T47D (cell line): ENCODE data around the gene ADM.
"Not testable (repeated sequence)": the region's sequence is repeated elsewhere in the genome, so short reads cannot be mapped to it uniquely, and the experiment has no call there.

Source experiments
- DNase-seq, 2 experiments: peaks; one replicate each; pipeline versions ENCODE4 v3.0.0 to v3.0.0-alpha.2; 2011 to 2012; ENCODE audit warnings: low read depth in 1 of 2, low spot score in 1 of 2
- JUND ChIP-seq: IDR thresholded peaks from 2 replicates; pipeline ENCODE4 v1.6.1; 2012; ENCODE audit warnings: low read depth
- in situ Hi-C: cut with HindIII; loops from 2 replicates; pipeline ENCODE4 v1.10.0; 2016; ENCODE audit warnings: low sequenced_read_pairs, low pct_unique_long_range_greater_than_20kb

Gene ADM, protein sequence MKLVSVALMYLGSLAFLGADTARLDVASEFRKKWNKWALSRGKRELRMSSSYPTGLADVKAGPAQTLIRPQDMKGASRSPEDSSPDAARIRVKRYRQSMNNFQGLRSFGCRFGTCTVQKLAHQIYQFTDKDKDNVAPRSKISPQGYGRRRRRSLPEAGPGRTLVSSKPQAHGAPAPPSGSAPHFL

DNA sequence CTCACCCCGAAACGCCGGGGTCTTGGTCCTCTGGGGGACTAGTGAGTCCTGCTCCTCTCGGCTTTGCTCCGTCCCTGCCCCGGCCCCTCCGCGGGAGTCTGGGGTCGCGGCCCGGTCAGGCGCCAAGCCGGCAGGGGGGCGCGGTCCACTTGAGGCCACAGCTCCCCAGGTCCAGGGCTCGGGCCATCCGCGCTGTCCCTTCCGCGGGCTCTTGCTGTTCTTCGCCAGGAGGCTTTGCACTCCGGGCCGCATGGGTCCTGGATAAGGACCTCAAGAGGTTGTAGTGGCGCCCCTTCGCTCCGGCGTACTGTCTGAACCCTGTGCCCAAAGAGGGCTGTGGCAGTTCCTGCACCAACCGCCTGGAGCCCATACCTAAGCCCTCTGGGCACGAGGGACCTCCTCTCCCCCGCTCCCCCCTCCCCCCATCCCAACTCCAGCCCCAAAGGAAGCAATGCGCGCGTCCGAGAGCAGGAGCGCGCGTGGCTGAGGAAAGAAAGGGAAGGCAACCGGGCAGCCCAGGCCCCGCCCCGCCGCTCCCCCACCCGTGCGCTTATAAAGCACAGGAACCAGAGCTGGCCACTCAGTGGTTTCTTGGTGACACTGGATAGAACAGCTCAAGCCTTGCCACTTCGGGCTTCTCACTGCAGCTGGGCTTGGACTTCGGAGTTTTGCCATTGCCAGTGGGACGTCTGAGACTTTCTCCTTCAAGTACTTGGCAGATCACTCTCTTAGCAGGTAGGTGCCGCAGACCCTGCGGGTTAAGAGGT is at the start of gene ADM:
Gene ADM, plus strand, starts transcription at position 579 of the 767 bp plus-strand sequence. CDS start 628 bp downstream, outside the sequence.
- in situ Hi-C loops, result no loop called here

DNA sequence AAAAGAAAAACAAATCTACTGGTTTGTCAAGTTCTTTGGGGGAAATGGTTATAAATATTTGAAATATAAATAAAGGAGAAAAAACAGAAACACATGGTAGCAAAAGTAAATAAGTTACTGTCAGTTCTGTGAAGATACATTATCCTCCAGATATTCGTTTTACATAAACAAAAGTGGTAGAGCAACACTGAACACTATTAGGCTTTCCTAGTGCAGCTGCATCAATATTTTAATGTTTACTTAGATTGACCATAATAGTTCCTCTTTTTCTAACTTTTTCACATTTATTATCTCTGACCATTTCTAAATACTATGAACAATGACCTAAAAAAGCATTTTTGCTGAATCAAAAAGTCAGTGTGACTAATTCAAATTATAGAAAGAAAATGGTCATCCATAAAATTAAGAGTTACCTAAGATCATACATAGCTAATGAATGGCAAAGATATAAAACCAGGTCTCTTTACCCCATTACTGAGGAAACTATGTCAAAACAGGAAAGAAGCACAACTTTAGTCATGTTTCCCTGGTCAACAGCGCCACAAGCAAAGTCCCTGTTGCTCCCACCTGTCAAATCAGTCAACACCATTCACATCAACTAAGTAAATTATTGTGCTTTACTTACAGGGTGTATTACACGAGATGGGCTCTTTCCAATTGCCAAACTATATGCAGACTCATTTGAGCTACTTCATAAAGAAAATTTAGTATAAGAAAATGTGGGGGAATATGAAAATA is 49.3 kb upstream of the ADM start:
- no peak for DNase-seq
- in situ Hi-C loops, result no loop called here
- TF ChIP-seq JUND, result no peak

More for the DNA sequence above, at the start of gene ADM:
- DNase-seq, result peak; percentile 79 to 94
- no peak for TF ChIP-seq JUND

DNA sequence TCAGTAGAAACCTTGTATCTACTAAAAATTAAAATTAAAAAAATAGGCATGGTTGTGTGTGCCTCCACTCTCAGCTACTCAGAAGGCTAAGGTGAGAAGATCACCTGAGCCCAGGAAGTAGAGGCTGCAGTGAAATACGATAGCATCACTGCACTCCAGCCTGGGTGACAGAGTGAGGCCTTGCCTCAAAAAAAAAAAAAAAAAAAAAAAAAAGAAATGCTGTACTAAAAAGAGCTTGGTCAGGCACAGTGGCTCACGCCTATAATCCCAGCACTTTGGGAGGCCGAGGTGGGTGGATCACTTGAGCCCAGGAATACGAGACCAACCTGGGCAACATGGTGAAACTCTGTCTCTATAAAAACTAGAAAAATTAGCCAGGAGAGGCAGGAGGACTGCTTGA is 47.4 kb upstream of the ADM start:
- DNase-seq, result no peak
- TF ChIP-seq JUND, result no peak
- in situ Hi-C loops, result no loop called here

DNA sequence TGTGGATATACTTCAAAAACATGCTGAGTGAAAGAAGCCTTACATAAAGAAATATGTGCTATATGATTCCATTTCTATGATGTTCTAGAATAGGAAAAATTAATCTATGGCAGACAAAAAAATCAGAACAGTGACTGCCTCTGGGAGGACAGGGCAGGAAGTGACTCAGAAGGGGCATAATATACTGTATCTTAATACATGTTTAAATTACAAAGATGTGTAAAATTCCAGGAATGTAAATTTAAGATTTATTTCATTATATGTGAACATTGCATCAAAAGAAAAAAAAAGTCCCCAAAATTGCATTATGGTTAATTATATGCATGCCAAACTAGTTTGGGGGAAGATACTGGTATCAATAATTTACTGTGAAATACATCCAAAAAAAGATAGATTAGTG is 43.1 kb upstream of the ADM start:
- DNase-seq, result no peak
- in situ Hi-C loops, result no loop called here
- TF ChIP-seq JUND, result no peak

- no peak for TF ChIP-seq JUND
- in situ Hi-C loops, result no loop called here
- DNase-seq, result no peak
Observed at GRCh38 chr11:10263929-10264328, 40.9 kb upstream of the ADM start.

DNA sequence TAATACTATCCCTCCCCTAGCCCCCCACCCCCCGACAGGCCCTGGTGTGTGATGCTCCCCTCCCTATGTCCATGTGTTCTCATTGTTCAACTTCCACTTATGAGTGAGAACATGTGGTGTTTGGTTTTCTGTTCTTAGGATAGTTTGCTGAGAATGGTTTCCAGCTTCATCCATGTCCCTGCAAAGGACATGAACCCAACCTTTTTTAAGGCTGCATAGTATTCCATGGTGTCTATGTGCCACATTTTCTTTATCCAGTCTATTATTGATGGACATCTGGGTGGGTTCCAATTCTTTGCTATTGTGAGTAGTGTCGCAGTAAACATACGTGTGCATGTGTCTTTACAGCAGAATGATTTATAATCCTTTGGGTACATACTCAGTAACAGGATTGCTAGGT is 40.2 kb upstream of the ADM start:
- in situ Hi-C loops, DNase-seq: not testable (repeated sequence)

DNA sequence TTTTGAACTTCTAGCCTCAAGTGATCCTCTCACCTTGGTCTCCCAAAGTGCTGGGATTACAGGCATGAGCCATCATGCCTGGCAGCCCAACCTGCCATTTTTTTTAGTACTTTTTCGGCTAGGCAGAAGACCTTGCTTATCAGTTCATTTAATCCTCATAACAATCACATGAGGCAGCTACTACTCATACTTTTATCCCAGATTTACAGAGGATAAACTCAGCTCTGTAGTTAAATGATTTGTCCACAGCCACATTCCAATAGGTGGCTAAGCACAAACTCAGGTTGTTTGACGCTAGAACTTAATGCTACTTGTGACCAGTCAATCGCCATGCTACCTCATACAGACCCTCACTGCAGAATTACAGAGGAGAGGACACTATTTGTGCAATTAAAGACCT is 38.9 kb upstream of the ADM start:
- no peak for DNase-seq
- no peak for TF ChIP-seq JUND
- in situ Hi-C loops, result no loop called here

DNA sequence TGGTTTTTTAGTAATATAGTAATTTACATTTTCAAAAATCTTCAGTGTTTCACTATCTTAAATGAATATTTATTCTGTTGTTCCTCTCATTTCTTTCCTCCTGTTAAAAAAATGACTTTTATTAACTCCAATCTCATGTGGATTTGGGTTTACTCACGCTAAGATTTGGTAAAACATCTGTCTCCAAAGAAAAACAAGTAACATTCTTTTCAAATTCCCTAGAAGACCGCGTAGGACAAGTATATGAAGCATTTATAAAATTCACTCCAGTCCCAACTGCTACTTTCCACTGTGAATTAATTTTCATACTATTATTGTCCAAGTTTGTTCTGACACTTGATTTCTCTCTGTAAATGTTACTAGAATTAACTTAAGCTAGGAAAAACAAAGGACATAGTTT is 37.1 kb upstream of the ADM start:
- no peak for TF ChIP-seq JUND
- in situ Hi-C loops, result no loop called here
- no peak for DNase-seq

GRCh38 chr11:10268746-10269488 is 36.0 kb upstream of the ADM start:
- TF ChIP-seq JUND, result no peak
- in situ Hi-C loops, result no loop called here
- no peak for DNase-seq

DNA sequence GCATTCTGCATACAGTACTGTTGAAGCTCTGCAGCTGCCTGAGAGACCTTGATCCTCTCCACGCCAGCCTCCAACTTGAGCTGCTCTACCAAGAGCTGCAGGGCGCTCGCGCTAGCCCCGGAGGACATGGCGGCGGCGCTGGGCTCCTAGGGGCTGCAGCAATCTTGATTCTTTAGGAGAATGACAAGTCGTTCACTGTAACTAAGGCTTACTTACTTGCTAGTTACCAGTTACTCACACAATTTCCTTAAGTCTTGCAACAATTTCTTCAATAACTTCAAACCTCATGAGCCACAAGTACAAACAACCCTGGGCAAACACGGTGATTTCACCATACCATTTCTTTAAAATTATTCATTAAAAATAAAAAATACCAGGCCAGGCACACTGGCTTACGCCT is 32.7 kb upstream of the ADM start:
- no peak for TF ChIP-seq JUND
- no peak for DNase-seq
- in situ Hi-C loops, result no loop called here

DNA sequence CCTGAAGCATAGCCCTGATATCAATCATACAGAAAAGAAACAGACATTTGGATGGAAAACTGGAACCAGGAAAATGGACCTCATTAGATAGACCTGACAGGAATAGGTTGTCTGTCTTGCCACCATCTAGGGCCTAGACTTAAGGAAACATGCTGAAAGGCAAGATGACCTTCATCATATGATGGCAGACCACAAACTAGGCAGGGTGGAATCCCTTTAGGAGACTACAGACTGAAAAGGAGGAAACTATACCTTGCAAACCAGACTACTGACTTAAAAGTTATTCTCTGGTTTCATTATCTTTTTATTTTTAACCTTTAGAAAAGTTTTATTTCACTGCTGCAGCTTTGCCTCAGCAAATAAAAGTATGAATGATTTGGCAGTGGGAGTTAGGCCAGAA is 31.1 kb upstream of the ADM start:
- TF ChIP-seq JUND, result no peak
- in situ Hi-C loops, result no loop called here
- no peak for DNase-seq

DNA sequence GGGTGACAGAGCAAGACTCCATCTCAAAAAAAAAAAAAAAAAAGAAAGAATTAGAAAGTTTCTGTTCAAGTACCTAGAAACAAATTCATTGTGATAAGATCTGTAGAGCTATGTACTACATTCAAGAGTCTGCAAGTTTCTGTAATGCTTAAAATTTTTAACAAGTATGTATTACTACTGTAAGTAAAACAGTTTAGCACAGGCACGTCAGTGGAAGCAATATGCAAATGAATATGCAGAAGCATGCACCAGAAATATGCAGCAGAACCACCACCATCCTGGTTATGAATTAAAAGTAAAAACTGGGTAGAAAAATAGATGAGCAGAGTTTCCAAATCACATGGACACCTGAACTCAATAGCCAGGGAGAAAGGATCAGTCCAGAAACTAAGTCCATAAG is 30.1 kb upstream of the ADM start:
- in situ Hi-C loops, result no loop called here
- no peak for DNase-seq
- no peak for TF ChIP-seq JUND

DNA sequence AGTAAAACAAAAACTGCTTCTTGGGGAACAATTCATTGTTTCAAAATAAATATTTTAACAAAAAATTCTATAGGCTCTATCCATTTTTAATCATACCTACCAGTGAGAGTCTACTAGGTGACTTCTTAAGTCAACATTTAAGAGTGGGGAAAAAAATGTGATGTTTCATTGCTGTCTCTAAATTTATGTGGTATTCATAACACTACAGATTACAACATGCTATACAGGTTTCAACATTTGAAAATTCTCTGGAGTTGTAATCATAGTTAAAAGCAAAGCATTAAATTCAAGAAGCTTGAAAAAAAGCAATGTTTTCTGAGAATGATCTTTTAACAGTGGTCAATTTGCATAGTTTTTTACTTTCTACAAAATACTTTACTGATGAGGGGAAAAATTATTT is 29.2 kb upstream of the ADM start:
- TF ChIP-seq JUND, result no peak
- in situ Hi-C loops, result no loop called here
- DNase-seq, result no peak
